Fibroblast of lung (primary cell): ENCODE results near the gene TBXAS1. TPM values are rescaled to one million over a fixed set of nuclear protein-coding genes. Genes with fewer than 3 reads are reported as not detected.

Experiments
- DNase-seq, 2 donors: peaks; one replicate each; pipeline versions ENCODE4 v3.0.0 to v3.0.0-alpha.2; 2010; ENCODE audit warnings: low read depth in 2 of 2
- H2AFZ ChIP-seq: 2 replicates; pipeline ENCODE4 v1.5.1; 2012; ENCODE audit warnings: low read length, control low read depth, inconsistent platforms
- H3K27ac ChIP-seq: 2 replicates; pipeline ENCODE4 v1.5.1; 2011; ENCODE audit warnings: low read length, control low read depth; ENCODE audit not compliant: insufficient read depth
- H3K27me3 ChIP-seq: 2 replicates; pipeline ENCODE4 v1.5.1; 2011; ENCODE audit warnings: mild to moderate bottlenecking, low read length; ENCODE audit not compliant: control insufficient read depth, insufficient read depth
- H3K36me3 ChIP-seq: 2 replicates; pipeline ENCODE4 v1.5.1; 2011; ENCODE audit warnings: low read length; ENCODE audit not compliant: control insufficient read depth, insufficient read depth
- H3K4me1 ChIP-seq: 2 replicates; pipeline ENCODE4 v1.5.1; 2011; ENCODE audit warnings: low read length; ENCODE audit not compliant: control insufficient read depth, insufficient read depth; ENCODE audit errors: extremely low read depth
- H3K4me2 ChIP-seq: 2 replicates; pipeline ENCODE4 v1.5.1; 2011; ENCODE audit warnings: low read length, control low read depth; ENCODE audit not compliant: insufficient read depth; ENCODE audit errors: extremely low read depth
- H3K4me3 ChIP-seq, 4 experiments: fragments of 200-600 bp in 1 of 4; sonication (generic) in 1 of 4; replicated peaks in 1 of 4; 2 replicates each; pipeline ENCODE4 v1.5.1; 2011 to 2016; ENCODE audit warnings: low read length in 4 of 4, low read depth in 3 of 4, mild to moderate bottlenecking in 3 of 4, control low read depth in 2 of 4, inconsistent platforms in 1 of 4, mixed read lengths in 1 of 4; ENCODE audit not compliant: insufficient read depth in 1 of 4; ENCODE audit errors: control extremely low read depth in 1 of 4
- H3K79me2 ChIP-seq: 2 replicates; pipeline ENCODE4 v1.5.1; 2012; ENCODE audit warnings: mild to moderate bottlenecking, low read length, inconsistent platforms; ENCODE audit not compliant: control insufficient read depth, insufficient read depth
- H3K9ac ChIP-seq: 2 replicates; pipeline ENCODE4 v1.5.1; 2011; ENCODE audit warnings: mild to moderate bottlenecking, low read length, control low read depth; ENCODE audit not compliant: insufficient read depth
- H3K9me3 ChIP-seq: 2 replicates; pipeline ENCODE4 v1.5.1; 2012; ENCODE audit warnings: low read depth, low read length; ENCODE audit not compliant: control insufficient read depth, insufficient read depth
- H4K20me1 ChIP-seq: 2 replicates; pipeline ENCODE4 v1.5.1; 2011; ENCODE audit warnings: low read length; ENCODE audit not compliant: control insufficient read depth, insufficient read depth; ENCODE audit errors: extremely low read depth
- EZH2 ChIP-seq: IDR thresholded peaks from 2 replicates; pipeline ENCODE4 v1.5.1; 2012; ENCODE audit warnings: low read length, control low read depth, mild to moderate bottlenecking; ENCODE audit errors: missing control alignments
- polyA plus RNA-seq, 2 donors: library from polyadenylated mRNA; depleted of rRNA in 1 of 2; stranded (reverse) in 1 of 2; unstranded in 1 of 2; fragments of >200 nt; gene quantifications; 2 replicates each; pipeline ENCODE4 v1.2.1, GENCODE V29; 2011 to 2012; ENCODE audit warnings: missing spikeins in 1 of 2
- total RNA-seq: library from RNA; depleted of rRNA; stranded (reverse); fragments of >200 nt; gene quantifications from 2 replicates; pipeline ENCODE4 v1.2.1, GENCODE V29; 2014
- TF ChIP-seq, protein P1 (sequence below), 2 donors: IDR thresholded peaks in 1 of 2; conservative IDR thresholded peaks in 1 of 2; 1 replicate in 1 of 2; 2 replicates in 1 of 2; pipeline ENCODE4 v1.5.1; 2011 to 2012; ENCODE audit warnings: low read length in 2 of 2, control low read depth in 1 of 2, inconsistent platforms in 1 of 2, low read depth in 1 of 2, mild to moderate bottlenecking in 1 of 2

Gene TBXAS1
- total and polyA plus RNA-seq, 2 donors (not counting 1 experiment from before 2014, with no cell fraction given) = 1.5 to 2.1 TPM

DNA sequence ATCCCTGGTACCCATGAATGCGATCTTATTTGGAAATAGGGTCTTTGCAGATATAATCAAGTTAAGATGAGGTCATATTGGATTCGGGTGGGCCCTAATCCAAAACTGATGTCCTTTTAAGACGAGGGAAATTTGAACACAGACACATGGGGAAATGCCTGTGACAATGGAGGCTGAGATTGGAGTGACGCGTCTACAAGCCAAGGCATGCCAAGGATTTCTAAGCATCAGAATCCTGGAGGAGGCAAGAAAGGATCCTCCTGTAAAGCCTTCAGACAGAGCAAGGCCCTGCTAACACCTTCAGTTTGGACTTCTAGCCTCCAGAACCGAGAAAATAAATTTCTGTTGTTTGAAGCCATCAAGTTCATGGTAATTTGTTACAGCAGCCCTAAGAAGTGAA, 215.2 kb downstream of the TBXAS1 start:
- no peak for DNase-seq
- Histone ChIP-seq H3K36me3 (peaks cover 8% of the 10 kb centered on the region), H3K27ac (no peak overlapping the region), H2AFZ (no peak overlapping the region), H3K4me1 (no peaks in the 10 kb centered on the region), H3K79me2 (no peaks in the 10 kb centered on the region), H3K27me3 (no peaks in the 10 kb centered on the region), H3K4me3 (no peak overlapping the region), H3K9me3 (no peaks in the 10 kb centered on the region), H4K20me1 (no peaks in the 10 kb centered on the region), H3K9ac (no peak overlapping the region), H3K4me2 (no peak overlapping the region)
- TF ChIP-seq, protein P1, sequence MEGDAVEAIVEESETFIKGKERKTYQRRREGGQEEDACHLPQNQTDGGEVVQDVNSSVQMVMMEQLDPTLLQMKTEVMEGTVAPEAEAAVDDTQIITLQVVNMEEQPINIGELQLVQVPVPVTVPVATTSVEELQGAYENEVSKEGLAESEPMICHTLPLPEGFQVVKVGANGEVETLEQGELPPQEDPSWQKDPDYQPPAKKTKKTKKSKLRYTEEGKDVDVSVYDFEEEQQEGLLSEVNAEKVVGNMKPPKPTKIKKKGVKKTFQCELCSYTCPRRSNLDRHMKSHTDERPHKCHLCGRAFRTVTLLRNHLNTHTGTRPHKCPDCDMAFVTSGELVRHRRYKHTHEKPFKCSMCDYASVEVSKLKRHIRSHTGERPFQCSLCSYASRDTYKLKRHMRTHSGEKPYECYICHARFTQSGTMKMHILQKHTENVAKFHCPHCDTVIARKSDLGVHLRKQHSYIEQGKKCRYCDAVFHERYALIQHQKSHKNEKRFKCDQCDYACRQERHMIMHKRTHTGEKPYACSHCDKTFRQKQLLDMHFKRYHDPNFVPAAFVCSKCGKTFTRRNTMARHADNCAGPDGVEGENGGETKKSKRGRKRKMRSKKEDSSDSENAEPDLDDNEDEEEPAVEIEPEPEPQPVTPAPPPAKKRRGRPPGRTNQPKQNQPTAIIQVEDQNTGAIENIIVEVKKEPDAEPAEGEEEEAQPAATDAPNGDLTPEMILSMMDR (conservative IDR thresholded peaks at IDR 0.05 in 1 of 2, IDR thresholded peaks at IDR 0.05 in 1 of 2; ENCODE audit: low read depth in 1 of 2, low read length in 2 of 2) = no peak
- TF ChIP-seq EZH2 = no peak

DNA sequence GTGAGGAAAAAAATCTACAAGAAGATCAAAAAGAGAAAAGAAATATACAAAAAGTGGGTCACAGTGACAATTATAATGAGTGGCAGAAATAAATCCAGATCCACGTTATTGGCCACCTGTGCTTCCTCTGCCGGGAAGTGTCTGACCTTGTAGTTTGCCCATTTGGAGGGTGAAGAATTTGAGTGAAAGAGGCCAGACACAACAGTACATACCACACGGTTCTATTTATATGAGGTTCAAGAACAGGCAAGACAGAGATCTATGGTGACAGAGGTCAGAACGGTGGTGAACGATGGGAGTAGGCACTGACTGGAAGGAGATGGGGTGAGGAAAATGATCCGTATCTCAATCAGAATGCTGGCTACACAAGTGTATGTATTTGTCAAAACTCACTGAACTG, 216.6 kb downstream of the TBXAS1 start:
- Histone ChIP-seq H3K36me3 (peaks cover 4% of the 10 kb centered on the region), H3K4me1 (no peaks in the 10 kb centered on the region), H3K4me3 (no peak overlapping the region), H3K27me3 (no peaks in the 10 kb centered on the region), H3K9me3 (no peaks in the 10 kb centered on the region), H3K4me2 (no peak overlapping the region), H4K20me1 (no peaks in the 10 kb centered on the region), H3K27ac (no peak overlapping the region), H3K9ac (no peak overlapping the region), H3K79me2 (no peaks in the 10 kb centered on the region), H2AFZ (no peak overlapping the region)
- TF ChIP-seq, protein P1 (conservative IDR thresholded peaks at IDR 0.05 in 1 of 2, IDR thresholded peaks at IDR 0.05 in 1 of 2; ENCODE audit: low read depth in 1 of 2, low read length in 2 of 2) = no peak
- no peak for TF ChIP-seq EZH2
- DNase-seq = no peak

DNA sequence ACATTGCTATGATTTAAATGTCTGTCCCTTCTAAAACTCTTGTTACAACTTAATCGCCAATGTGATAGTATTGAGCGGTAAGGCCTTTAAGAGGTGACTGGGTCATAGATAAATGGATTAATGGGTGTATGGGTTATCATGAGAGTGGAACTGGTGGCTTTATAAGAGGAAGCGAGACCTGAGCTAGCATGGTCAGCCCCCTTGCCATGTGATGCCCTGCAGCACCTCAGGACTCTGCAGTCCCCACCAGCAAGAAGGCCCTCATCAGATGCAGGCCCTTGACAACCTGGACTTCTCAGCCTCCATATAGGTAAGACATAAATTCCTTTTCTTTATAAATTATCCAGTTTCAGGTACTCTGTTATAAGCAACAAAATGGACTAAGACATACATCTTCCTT, 218.1 kb downstream of the TBXAS1 start:
- H4K20me1 ChIP-seq = no peaks in the 10 kb centered on the region
- H3K27ac ChIP-seq = no peak overlapping the region
- no peak overlapping the region for H3K4me3 ChIP-seq
- no peak overlapping the region for H2AFZ ChIP-seq
- no peaks in the 10 kb centered on the region for H3K27me3 ChIP-seq
- no peaks in the 10 kb centered on the region for H3K79me2 ChIP-seq
- no peak overlapping the region for H3K4me2 ChIP-seq
- no peaks in the 10 kb centered on the region for H3K4me1 ChIP-seq
- no peaks in the 10 kb centered on the region for H3K36me3 ChIP-seq
- no peaks in the 10 kb centered on the region for H3K9me3 ChIP-seq
- no peak overlapping the region for H3K9ac ChIP-seq
- no peak for DNase-seq
- TF ChIP-seq, protein P1 (conservative IDR thresholded peaks at IDR 0.05 in 1 of 2, IDR thresholded peaks at IDR 0.05 in 1 of 2; ENCODE audit: low read depth in 1 of 2, low read length in 2 of 2) = no peak
- no peak for TF ChIP-seq EZH2
